Measurements from ENCODE around the gene DARS1. TPM values are rescaled to one million over a fixed set of nuclear protein-coding genes. Genes with fewer than 3 reads are reported as not detected.

Gene DARS1
- 100 to 1,000 TPM; 174 to 190 TPM for total RNA-seq

DNA sequence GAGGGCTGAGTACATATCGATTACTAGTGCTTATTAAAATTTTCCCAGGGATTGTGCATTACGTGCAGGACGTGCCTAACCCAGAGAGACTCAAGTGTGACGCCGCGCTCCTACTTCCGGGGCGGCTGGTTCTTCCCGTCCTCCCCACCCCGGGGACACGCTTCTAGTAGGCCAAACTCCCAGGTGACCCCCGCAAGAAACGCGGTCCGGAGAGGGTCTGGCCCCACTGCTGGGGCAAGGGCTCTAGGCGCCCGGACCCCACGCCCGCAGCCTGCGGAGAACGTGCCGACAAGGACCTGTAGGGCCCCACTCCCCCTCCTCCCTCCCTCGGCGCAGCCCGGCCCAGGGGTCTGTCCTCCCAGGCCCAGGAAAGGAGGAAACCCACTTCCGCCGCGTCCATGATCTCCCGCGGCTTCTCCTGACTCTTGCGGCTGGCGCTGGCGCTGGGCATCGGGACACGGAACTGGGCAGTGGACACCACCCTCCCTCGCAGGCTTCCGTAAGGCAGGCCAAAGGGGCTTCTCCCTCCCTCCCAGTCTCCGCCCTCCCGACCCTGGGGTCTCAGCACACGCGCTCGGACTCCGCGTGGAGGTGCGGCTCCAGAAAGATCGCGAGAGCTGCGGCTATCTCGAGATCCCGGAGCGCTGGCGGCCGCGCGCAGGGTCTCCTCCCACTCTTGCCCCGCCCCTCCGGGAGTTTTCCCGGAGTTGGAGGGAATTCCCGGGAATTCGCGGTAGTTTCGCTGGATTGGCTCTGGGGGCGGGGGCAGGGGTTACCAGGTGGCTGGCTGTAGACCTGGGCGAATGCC, at the start of gene DARS1:
TSS of gene DARS1 (minus strand) at position 609 of the 808 bp plus-strand sequence. CDS start at position 451, 158 bp downstream.
- Mint-ChIP-seq H3K4me3 (peak within 1 kb of the TSS; percentile 93), H3K9me3 (ENCODE audit: low read depth) (no peaks in the 10 kb centered on the region), H3K27ac (peak within 1 kb of the TSS; percentile 97), H3K27me3 (no peaks in the 10 kb centered on the region), H3K36me3 (ENCODE audit: low read depth) (peaks cover 50% of the 10 kb centered on the region), H3K4me1 (peaks cover 44% of the 10 kb centered on the region)
- DNase-seq, result peak; percentile 92
- intact Hi-C loops (cut with DNase I, micrococcal nuclease), result loop anchor here (1.0 to 5.0 kb wide), 22 partner anchors 23 to 454 kb away; partner anchors contain the start of genes MCM6 (in 2 of the 2), CXCR4 (in 1 of the 2), R3HDM1 (in 1 of the 2) and UBXN4 (in 1 of the 2)
- ChIA-PET POLR2A (interaction anchor here (0.6 to 2.0 kb wide), 7 partner anchors 64 to 397 kb away, joined by 3 to 11 read pairs (median 5); partner anchors contain the start of gene MCM6), CTCF (interaction anchor here (1.1 to 2.1 kb wide), 5 partner anchors 18 to 397 kb away, joined by 3 to 6 read pairs (median 3); no protein-coding TSS in a partner anchor)
- peak; percentile 82 for ATAC-seq

DNA sequence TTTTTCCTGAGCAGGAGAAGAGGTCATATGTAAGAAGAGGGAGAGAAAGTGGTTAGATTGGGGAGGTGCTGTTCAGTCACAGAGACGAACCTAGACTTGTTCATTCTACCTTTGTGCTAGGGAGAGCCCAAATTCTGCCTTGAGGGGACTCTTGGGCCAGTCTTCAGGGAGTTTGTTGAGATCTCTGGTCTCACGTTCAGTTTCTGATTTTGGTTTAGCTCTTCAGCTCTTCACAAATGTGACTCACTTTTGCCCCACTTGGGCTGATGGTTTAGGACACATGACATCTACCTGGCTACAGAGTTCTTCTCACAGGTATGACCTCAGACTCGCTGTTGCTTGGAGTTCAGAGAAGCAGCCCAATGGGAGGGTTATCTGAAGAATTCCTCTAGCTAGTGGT, 49.2 kb upstream of the DARS1 start:
- Mint-ChIP-seq H3K9me3 (ENCODE audit: low read depth) (no peaks in the 10 kb centered on the region), H3K4me3 (no peak overlapping the region), H3K27ac (no peak overlapping the region), H3K4me1 (no peaks in the 10 kb centered on the region), H3K27me3 (no peaks in the 10 kb centered on the region), H3K36me3 (ENCODE audit: low read depth) (no peaks in the 10 kb centered on the region)
- no peak for DNase-seq
- POLR2A ChIA-PET, result no interaction called here
- intact Hi-C loops (cut with DNase I, micrococcal nuclease), result no loop called here
- ATAC-seq, result peak; percentile 51
- CTCF ChIA-PET, result interaction anchor here (0.6 to 1.4 kb wide), 3 partner anchors 14 to 376 kb away, joined by 3 read pairs; no protein-coding TSS in a partner anchor

DNA sequence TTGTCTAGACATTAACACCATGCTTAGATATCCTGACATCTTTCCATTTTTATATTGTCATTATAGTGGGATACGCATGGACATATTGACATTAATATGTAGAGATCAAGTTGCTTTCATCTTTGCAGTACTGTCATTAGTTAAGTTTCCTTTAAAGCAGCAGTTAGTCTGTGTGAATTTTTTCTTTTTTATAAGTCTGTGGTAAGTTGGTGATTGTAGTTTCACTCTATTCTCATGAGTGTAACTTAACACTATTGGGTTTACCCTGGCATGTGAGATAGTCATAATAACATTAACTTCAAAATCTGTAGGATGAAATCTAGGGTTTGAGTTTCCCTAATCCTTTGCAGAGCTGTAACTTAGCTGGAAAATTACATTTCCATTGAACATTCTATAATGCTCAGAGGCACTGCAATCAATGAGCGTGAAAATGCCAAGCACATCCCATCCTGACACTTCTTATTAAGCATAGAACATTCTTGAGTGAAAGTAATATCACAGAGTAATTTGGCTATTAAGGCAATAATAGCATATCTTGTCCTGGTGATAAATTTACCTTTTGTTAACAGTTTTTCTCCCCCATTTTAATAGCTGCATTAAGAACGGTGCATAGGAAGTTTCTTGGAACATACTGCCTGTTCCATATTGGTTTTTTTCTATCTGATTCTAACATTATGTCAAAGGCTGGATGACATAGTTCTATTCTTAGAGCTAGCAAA, 47.5 kb upstream of the DARS1 start:
- Mint-ChIP-seq H3K4me3 (no peak overlapping the region), H3K36me3 (ENCODE audit: low read depth) (no peaks in the 10 kb centered on the region), H3K9me3 (ENCODE audit: low read depth) (no peaks in the 10 kb centered on the region), H3K27me3 (no peaks in the 10 kb centered on the region), H3K4me1 (no peaks in the 10 kb centered on the region), H3K27ac (no peak overlapping the region)
- DNase-seq (no peak), ATAC-seq (no peak)
- intact Hi-C loops (cut with DNase I, micrococcal nuclease), result no loop called here
- ChIA-PET POLR2A (no interaction called here), CTCF (no interaction called here)

DNA sequence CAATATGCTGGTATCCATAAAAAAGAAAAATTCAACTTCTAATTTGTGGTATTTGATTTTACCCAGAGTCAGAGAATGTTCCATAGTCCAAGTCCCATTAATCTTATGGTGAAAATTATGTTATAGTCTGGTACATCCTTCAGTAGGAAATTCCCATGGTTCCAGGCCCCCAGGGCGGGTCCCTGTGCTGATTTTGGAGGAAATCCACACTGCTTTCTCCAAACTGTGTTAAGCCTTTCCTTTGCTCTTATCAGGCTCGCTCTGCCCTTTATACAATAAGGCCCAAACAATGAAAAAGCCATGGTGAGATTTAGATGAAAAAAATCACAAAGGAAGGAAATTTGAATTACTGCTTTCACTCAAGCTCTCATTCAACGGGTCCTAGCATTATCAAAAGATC, 46.8 kb upstream of the DARS1 start:
- H3K9me3 Mint-ChIP-seq (ENCODE audit: low read depth), result no peaks in the 10 kb centered on the region
- ATAC-seq (no peak), DNase-seq (no peak)
- no peaks in the 10 kb centered on the region for H3K27me3 Mint-ChIP-seq
- no peaks in the 10 kb centered on the region for H3K36me3 Mint-ChIP-seq (ENCODE audit: low read depth)
- intact Hi-C loops (cut with DNase I, micrococcal nuclease), result no loop called here
- H3K4me1 Mint-ChIP-seq, result no peaks in the 10 kb centered on the region
- POLR2A ChIA-PET, result no interaction called here
- CTCF ChIA-PET, result no interaction called here
- H3K27ac Mint-ChIP-seq, result no peak overlapping the region
- H3K4me3 Mint-ChIP-seq, result no peak overlapping the region

DNA sequence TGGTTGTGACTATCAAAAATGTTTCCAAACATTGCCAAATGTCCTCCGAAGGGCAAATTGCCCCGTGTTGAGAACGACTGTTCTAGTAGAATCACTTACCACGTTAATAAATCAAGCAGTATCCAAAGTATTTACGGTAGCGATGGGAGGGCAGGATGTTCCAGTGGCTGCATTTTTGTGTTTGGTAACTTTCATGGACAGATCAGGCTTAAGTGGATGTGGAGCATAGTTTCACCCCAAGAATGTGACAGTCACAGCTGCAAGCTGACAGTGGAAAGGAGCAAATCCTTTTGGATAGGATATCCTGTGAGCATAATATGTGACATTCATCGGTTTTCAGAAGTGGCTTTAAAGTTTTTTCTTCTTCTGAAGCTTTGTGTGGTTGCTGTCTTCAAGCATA, 46.3 kb upstream of the DARS1 start:
- ChIA-PET POLR2A (interaction anchor here (0.6 kb wide), 1 partner anchor 48 kb away, joined by 4 read pairs; no protein-coding TSS in a partner anchor), CTCF (interaction anchor here (1.2 kb wide), 1 partner anchor 353 kb away, joined by 3 read pairs; no protein-coding TSS in a partner anchor)
- no peaks in the 10 kb centered on the region for H3K27me3 Mint-ChIP-seq
- no peak overlapping the region for H3K27ac Mint-ChIP-seq
- no peak overlapping the region for H3K4me3 Mint-ChIP-seq
- no peaks in the 10 kb centered on the region for H3K9me3 Mint-ChIP-seq (ENCODE audit: low read depth)
- DNase-seq (no peak), ATAC-seq (no peak)
- H3K36me3 Mint-ChIP-seq (ENCODE audit: low read depth), result no peaks in the 10 kb centered on the region
- no peaks in the 10 kb centered on the region for H3K4me1 Mint-ChIP-seq
- intact Hi-C loops (cut with DNase I, micrococcal nuclease), result no loop called here

DNA sequence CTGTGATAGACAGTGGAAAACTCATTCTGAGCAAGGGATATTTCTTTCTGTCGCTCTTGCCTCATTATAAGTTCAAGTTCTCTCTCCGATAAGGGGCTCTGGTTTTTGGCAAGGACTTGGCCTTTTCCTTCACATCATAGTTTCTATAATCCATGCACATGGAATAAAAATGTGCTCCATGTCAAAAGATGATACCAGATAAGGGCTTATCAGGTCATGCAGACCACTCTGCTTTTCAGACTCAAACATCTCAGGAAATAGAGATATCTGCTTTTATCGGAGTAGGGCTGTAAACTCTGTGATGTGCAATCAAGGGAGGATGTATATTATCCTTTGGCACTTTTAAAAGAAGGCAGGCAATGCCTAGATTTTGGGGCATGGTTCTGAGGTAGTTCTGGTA, 45.0 kb upstream of the DARS1 start:
- DNase-seq (no peak), ATAC-seq (no peak)
- no peaks in the 10 kb centered on the region for H3K36me3 Mint-ChIP-seq (ENCODE audit: low read depth)
- H3K27ac Mint-ChIP-seq, result no peak overlapping the region
- intact Hi-C loops (cut with DNase I, micrococcal nuclease), result no loop called here
- POLR2A ChIA-PET, result no interaction called here
- H3K4me1 Mint-ChIP-seq, result peaks cover 5% of the 10 kb centered on the region
- no peak overlapping the region for H3K4me3 Mint-ChIP-seq
- H3K27me3 Mint-ChIP-seq, result no peaks in the 10 kb centered on the region
- H3K9me3 Mint-ChIP-seq (ENCODE audit: low read depth), result no peaks in the 10 kb centered on the region
- CTCF ChIA-PET, result interaction anchor here (0.9 to 1.2 kb wide), 2 partner anchors 9 to 354 kb away, joined by 3 read pairs; no protein-coding TSS in a partner anchor

DNA sequence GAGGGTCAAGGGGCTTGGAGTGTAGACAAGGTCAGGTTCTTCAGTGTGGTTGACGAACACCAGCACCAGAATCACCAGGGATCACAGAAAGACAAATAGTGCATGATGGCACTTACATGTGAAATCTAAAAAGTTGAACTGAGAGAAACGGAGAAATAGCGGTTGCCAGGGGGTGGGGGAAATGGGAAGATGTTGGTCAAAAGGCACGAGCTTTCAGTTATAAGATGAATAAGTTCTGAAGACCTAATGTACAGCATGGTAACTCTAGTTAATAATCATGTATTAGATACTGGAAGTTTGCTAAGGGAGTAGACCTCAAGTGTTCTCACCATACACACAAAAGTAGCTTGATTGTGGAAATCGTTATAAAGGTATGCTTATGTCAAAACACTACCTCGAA, 43.7 kb upstream of the DARS1 start:
- Mint-ChIP-seq H3K27me3 (no peaks in the 10 kb centered on the region), H3K4me3 (no peak overlapping the region), H3K36me3 (ENCODE audit: low read depth) (no peaks in the 10 kb centered on the region), H3K27ac (no peak overlapping the region), H3K9me3 (ENCODE audit: low read depth) (no peaks in the 10 kb centered on the region), H3K4me1 (peaks cover 11% of the 10 kb centered on the region)
- ATAC-seq (no peak), DNase-seq (no peak)
- ChIA-PET POLR2A (no interaction called here), CTCF (no interaction called here)
- intact Hi-C loops (cut with DNase I, micrococcal nuclease), result no loop called here

DNA sequence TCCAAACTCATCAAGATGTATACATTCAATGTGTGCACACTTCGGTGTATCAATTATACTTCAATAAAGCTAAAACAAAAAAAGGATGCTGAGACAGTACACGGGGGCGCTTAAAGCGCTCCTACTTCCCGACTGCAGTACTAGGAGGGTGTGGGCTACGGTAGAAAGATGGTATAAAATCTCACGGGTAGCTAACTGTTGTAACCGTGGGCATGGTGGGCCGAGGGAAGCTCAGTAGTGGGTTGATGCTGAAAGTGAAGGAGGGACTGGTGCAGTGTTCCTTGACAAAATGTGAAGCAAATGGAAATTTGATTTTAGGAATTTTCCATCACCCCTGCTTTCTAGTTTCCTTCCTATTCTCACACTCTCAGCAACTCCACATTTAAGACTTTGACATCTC, 42.6 kb upstream of the DARS1 start:
- intact Hi-C loops (cut with DNase I, micrococcal nuclease), result no loop called here
- CTCF ChIA-PET, result interaction anchor here (1.0 to 1.5 kb wide), 3 partner anchors 12 to 19 kb away, joined by 3 read pairs; no protein-coding TSS in a partner anchor
- POLR2A ChIA-PET, result interaction anchor here (0.7 kb wide), 1 partner anchor 91 kb away, joined by 4 read pairs; no protein-coding TSS in a partner anchor
- DNase-seq, result no peak
- no peak for ATAC-seq
- Mint-ChIP-seq H3K27me3 (no peaks in the 10 kb centered on the region), H3K27ac (no peak overlapping the region), H3K4me3 (no peak overlapping the region), H3K36me3 (ENCODE audit: low read depth) (no peaks in the 10 kb centered on the region), H3K9me3 (ENCODE audit: low read depth) (no peaks in the 10 kb centered on the region), H3K4me1 (peaks cover 11% of the 10 kb centered on the region)

DNA sequence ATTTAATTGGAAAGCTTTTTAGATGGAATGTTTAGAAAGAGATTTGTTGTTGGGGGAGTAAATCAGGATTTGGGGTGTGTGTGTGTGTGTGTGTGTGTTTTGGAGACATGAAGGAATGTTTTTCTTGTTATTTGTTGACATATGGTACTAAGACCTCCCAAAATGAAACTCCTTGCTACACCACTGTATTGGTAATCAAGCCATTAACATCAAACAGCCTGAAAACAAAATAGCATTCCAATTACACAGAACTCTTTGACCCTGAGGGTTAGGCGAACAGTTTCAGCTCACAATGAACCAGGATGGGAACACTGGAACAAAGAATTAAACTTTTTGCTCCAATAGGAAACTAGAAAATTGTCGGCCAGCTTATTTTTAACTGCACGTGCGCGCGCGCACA, 41.7 kb upstream of the DARS1 start:
- intact Hi-C loops (cut with DNase I, micrococcal nuclease), result no loop called here
- Mint-ChIP-seq H3K36me3 (ENCODE audit: low read depth) (no peaks in the 10 kb centered on the region), H3K4me1 (peaks cover 11% of the 10 kb centered on the region), H3K27me3 (no peaks in the 10 kb centered on the region), H3K27ac (no peak overlapping the region), H3K4me3 (no peak overlapping the region), H3K9me3 (ENCODE audit: low read depth) (no peaks in the 10 kb centered on the region)
- ChIA-PET CTCF (interaction anchor here (0.7 to 1.2 kb wide), 4 partner anchors 8 to 360 kb away, joined by 3 to 4 read pairs (median 3); no protein-coding TSS in a partner anchor), POLR2A (no interaction called here)
- no peak for ATAC-seq
- DNase-seq, result no peak

DNA sequence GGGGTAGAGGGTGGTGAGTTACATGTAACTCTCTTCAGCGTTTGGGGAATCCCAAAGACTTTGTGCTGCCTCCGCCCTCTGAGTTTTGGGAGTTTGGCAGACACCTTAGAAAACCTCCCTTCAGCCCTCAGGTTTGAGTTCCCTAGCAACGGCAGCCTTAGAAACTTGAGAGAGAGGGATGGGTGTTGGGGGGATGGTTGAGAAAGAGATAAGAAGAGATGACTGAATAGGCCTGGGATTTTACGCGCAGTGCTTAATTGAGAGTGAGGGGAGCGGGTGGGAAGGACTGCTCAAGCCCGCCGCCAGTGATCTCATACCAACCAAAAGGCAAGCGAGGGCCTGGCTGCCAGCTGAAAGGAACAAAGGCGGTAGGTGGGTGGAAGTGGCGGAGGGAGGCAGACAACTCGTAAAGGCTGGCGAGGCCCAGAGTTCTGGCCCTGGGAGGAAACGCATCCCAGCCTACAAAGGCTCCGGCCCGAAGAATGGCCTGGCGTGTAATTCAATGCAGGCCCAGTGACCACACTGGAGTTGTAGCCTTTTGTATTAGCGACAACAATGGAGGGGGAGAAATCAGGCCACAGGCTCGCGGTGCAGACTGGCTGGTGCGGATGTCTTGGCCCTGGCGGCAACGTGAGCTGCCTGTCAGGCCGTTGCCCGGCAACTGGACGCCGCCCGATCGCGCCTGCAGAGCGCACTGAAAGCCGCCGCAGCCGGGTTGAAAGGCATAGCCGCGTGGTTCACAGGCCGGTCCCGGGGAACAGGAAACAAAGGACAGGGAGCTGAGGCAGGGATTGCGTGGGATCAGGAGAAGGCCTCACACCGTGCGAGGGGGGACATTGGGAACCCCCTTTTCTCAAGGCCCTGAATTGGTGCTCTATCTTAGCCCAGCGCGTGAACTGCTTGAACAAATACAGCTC, 39.9 kb upstream of the DARS1 start:
- Mint-ChIP-seq H3K9me3 (ENCODE audit: low read depth) (no peaks in the 10 kb centered on the region), H3K36me3 (ENCODE audit: low read depth) (no peaks in the 10 kb centered on the region), H3K4me3 (no peak overlapping the region), H3K27me3 (no peaks in the 10 kb centered on the region), H3K4me1 (peaks cover 11% of the 10 kb centered on the region), H3K27ac (peak overlapping the region; percentile 22)
- POLR2A ChIA-PET, result interaction anchor here (0.5 kb wide), 1 partner anchor 27 kb away, joined by 4 read pairs; no protein-coding TSS in a partner anchor
- CTCF ChIA-PET, result interaction anchor here (0.6 to 1.1 kb wide), 2 partner anchors 112 to 705 kb away, joined by 3 read pairs; no protein-coding TSS in a partner anchor
- intact Hi-C loops (cut with DNase I, micrococcal nuclease), result no loop called here
- ATAC-seq (peak; percentile 83), DNase-seq (peak; percentile 68)

DNA sequence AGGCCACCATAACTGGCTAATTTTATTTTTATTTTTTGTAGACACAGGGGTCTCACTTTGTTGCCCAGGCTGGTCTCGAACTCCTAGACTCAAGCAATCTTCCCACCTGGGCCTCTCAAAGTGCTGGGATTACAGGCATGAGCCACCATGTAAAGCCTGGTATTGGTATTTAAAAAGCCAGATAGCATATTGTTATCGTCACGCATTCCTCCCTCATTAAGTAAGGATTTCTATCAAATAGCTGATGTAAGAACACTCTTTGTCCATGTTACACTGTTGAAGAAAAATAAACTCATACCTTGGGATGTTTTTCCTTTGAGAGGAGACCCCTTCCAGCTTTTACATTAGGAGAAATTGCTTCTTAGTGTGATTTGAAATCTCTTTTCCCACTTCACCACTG, 39.2 kb upstream of the DARS1 start:
- Mint-ChIP-seq H3K27me3 (no peaks in the 10 kb centered on the region), H3K4me1 (peaks cover 11% of the 10 kb centered on the region), H3K4me3 (no peak overlapping the region), H3K36me3 (ENCODE audit: low read depth) (no peaks in the 10 kb centered on the region), H3K27ac (no peak overlapping the region), H3K9me3 (ENCODE audit: low read depth) (no peaks in the 10 kb centered on the region)
- intact Hi-C loops (cut with DNase I, micrococcal nuclease), result no loop called here
- ChIA-PET CTCF (no interaction called here), POLR2A (no interaction called here)
- ATAC-seq, result no peak
- no peak for DNase-seq
